HG03039 (cell line): ENCODE measurements around the gene ABTB2.

Source experiments
- ATAC-seq: cut with Tn5 transposase; IDR thresholded peaks from one replicate; pipeline ENCODE4 v1.9.1; 2021; ENCODE audit warnings: mild to moderate bottlenecking, moderate library complexity; ENCODE audit not compliant: unreplicated experiment

Gene ABTB2

GRCh38 chr11:34344410-34344767 lies 13.4 kb downstream of the ABTB2 start:
- ATAC-seq = no peak

- ATAC-seq = no peak
Observed at GRCh38 chr11:34343686-34344085, 14.1 kb downstream of the ABTB2 start.

GRCh38 chr11:34343153-34343552 lies 14.7 kb downstream of the ABTB2 start:
- no peak for ATAC-seq

- no peak for ATAC-seq
Observed at GRCh38 chr11:34341931-34342533, 15.8 kb downstream of the ABTB2 start.

- ATAC-seq = no peak
Observed at GRCh38 chr11:34341096-34341495, 16.7 kb downstream of the ABTB2 start.

GRCh38 chr11:34340653-34341052 lies 17.2 kb downstream of the ABTB2 start:
- ATAC-seq = no peak

GRCh38 chr11:34339149-34340064 lies 18.4 kb downstream of the ABTB2 start:
- no peak for ATAC-seq

GRCh38 chr11:34337016-34337415 lies 20.8 kb downstream of the ABTB2 start:
- ATAC-seq = no peak

GRCh38 chr11:34335801-34336200 lies 22.0 kb downstream of the ABTB2 start:
- ATAC-seq = no peak

GRCh38 chr11:34335331-34335730 lies 22.5 kb downstream of the ABTB2 start:
- no peak for ATAC-seq

GRCh38 chr11:34333787-34334186 lies 24.0 kb downstream of the ABTB2 start:
- no peak for ATAC-seq

- no peak for ATAC-seq
Observed at GRCh38 chr11:34332524-34332923, 25.3 kb downstream of the ABTB2 start.

GRCh38 chr11:34331736-34332135 lies 26.1 kb downstream of the ABTB2 start:
- no peak for ATAC-seq

- ATAC-seq = no peak
Observed at GRCh38 chr11:34331329-34331728, 26.5 kb downstream of the ABTB2 start.

GRCh38 chr11:34330653-34331052 lies 27.2 kb downstream of the ABTB2 start:
- ATAC-seq = no peak

GRCh38 chr11:34329876-34330275 lies 27.9 kb downstream of the ABTB2 start:
- no peak for ATAC-seq

GRCh38 chr11:34328632-34328910 lies 29.2 kb downstream of the ABTB2 start:
- ATAC-seq = no peak

GRCh38 chr11:34327804-34328631 lies 29.8 kb downstream of the ABTB2 start:
- ATAC-seq = no peak

- no peak for ATAC-seq
Observed at GRCh38 chr11:34324466-34324865, 33.3 kb downstream of the ABTB2 start.

- no peak for ATAC-seq
Observed at GRCh38 chr11:34323601-34324000, 34.2 kb downstream of the ABTB2 start.

- no peak for ATAC-seq
Observed at GRCh38 chr11:34318111-34319037, 39.4 kb downstream of the ABTB2 start.
